Measurements from ENCODE around the gene MYOD1. TPM values are rescaled to one million over a fixed set of nuclear protein-coding genes. Genes with fewer than 3 reads are reported as not detected.

The MYOD1 gene
- total and polyA plus RNA-seq, 2 of the 4 experiments (the other 2 are of a cell fraction), result not detected

GRCh38 chr11:17745023-17745772 is 25.8 kb downstream of the MYOD1 start (continued):
- TF ChIP-seq CHD1 (IDR thresholded peaks at IDR 0.05; ENCODE audit: low read depth, low read length), result no peak

GRCh38 chr11:17746096-17746495 is 26.7 kb downstream of the MYOD1 start:
- H3K4me1 ChIP-seq (ENCODE audit: control insufficient read depth, insufficient read depth, low read length), result no peaks in the 10 kb centered on the region
- H4K5ac ChIP-seq (ENCODE audit: low read depth, low read length), result no peak overlapping the region
- peaks cover 13% of the 10 kb centered on the region for H3K27me3 ChIP-seq (ENCODE audit: control insufficient read depth, insufficient read depth, low read length)
- in situ Hi-C loops (cut with MboI; ENCODE audit: low sequenced_read_pairs) (no loop called here), dilution Hi-C loops (cut with HindIII; ENCODE audit: low sequenced_read_pairs, unreplicated experiment) (loop anchor here (25.0 kb wide), 1 partner anchor 241 kb away; no protein-coding TSS in a partner anchor), intact Hi-C loops (cut with micrococcal nuclease) (no loop called here)
- no peak overlapping the region for H2AFZ ChIP-seq (replicated peaks; ENCODE audit: low read length, poor library complexity)
- no TSS peak for BruUV-seq (replicated peaks)
- no peaks in the 10 kb centered on the region for H3K9me3 ChIP-seq (ENCODE audit: control insufficient read depth, insufficient read depth, low read length)
- DNase-seq (no peak), ATAC-seq (ENCODE audit: low read depth) (no peak)
- H2BK20ac ChIP-seq (ENCODE audit: low read depth, low read length), result no peak overlapping the region
- no peak overlapping the region for H4K8ac ChIP-seq (ENCODE audit: low read depth in 2 of 2, low read length in 2 of 2)
- no peak overlapping the region for H3K4me3 ChIP-seq (ENCODE audit: insufficient read depth, low read depth, low read length)
- H2AK9ac ChIP-seq (replicated peaks; ENCODE audit: low read depth, low read length, poor library complexity), result no peak overlapping the region
- H3K18ac ChIP-seq (ENCODE audit: low read depth, low read length), result no peak overlapping the region
- 58% methylated on average over 6 of the region's 11 CpGs; no CpG with 5 or more reads in 1 of the 2 experiments for WGBS, 2 experiments (ENCODE audit: extremely low coverage in 2 of 2, insufficient read length in 1 of 2)
- no peak overlapping the region for H2AK5ac ChIP-seq (ENCODE audit: low read depth, low read length)
- no peaks in the 10 kb centered on the region for H3K36me3 ChIP-seq (ENCODE audit: control insufficient read depth, insufficient read depth, low read length)
- no peak overlapping the region for H4K91ac ChIP-seq (ENCODE audit: insufficient read depth, low read depth, low read length)
- H3K9me1 ChIP-seq (ENCODE audit: insufficient read depth, low read length), result no peaks in the 10 kb centered on the region
- H3K9ac ChIP-seq (ENCODE audit: low read depth, low read length), result no peak overlapping the region
- H3K23ac ChIP-seq (ENCODE audit: low read depth, low read length), result no peak overlapping the region
- H2BK120ac ChIP-seq (ENCODE audit: low read depth, low read length), result no peak overlapping the region
- H4K20me1 ChIP-seq (ENCODE audit: insufficient read depth, low read length), result no peaks in the 10 kb centered on the region; the same call in 1 of the 2 replicates
- H3K79me1 ChIP-seq (ENCODE audit: low read depth in 1 of 2, low read length in 2 of 2), result no peaks in the 10 kb centered on the region
- H3K14ac ChIP-seq (replicated peaks; ENCODE audit: low read depth, low read length), result no peak overlapping the region
- POLR2A ChIA-PET (ENCODE audit: unreplicated experiment), result no interaction called here
- no peak for TF ChIP-seq CHD1 (IDR thresholded peaks at IDR 0.05; ENCODE audit: low read depth, low read length)
- TF ChIP-seq CTCF (conservative IDR thresholded peaks at IDR 0.05; ENCODE audit: low read depth, low read length), result no peak
- TF ChIP-seq POLR2A (IDR thresholded peaks at IDR 0.05; ENCODE audit: low read depth, low read length), result no peak
- CTCF ChIA-PET, result no interaction called here
- H3K4ac ChIP-seq (ENCODE audit: low read depth, low read length), result no peak overlapping the region
- no peak overlapping the region for H2BK15ac ChIP-seq (ENCODE audit: low read depth, low read length)
- no peak overlapping the region for H3K4me2 ChIP-seq (ENCODE audit: low read depth, low read length)
- H2BK5ac ChIP-seq (ENCODE audit: low read depth, low read length, poor library complexity, severe bottlenecking), result no peak overlapping the region
- no peak overlapping the region for H3K27ac ChIP-seq (ENCODE audit: insufficient read depth, low read length)
- no peak overlapping the region for H3K56ac ChIP-seq (ENCODE audit: extremely low read depth, insufficient read depth, low read length)
